Upper lobe of left lung (tissue), 6 donors: ENCODE measurements around the gene SULT1C4. TPM values are rescaled to one million over a fixed set of nuclear protein-coding genes. Genes with fewer than 3 reads are reported as not detected.

Source experiments
- ATAC-seq, 2 donors: fragments of 200-7000 bp; cut with Tn5 transposase; one replicate each; pipeline ENCODE4 v1.9.1; 2022; ENCODE audit warnings: mild to moderate bottlenecking in 2 of 2, moderate library complexity in 2 of 2; ENCODE audit not compliant: low FRiP score in 2 of 2
- DNase-seq, 2 donors: peaks; one replicate each; pipeline ENCODE4 v3.0.0-alpha.2; 2019 to 2020
- H3K27ac ChIP-seq, 4 donors: fragments of 200-600 bp; sonication (generic); one replicate each; pipeline ENCODE4 v1.5.1; 2016 to 2019
- H3K27me3 ChIP-seq, 4 donors: fragments of 200-600 bp; sonication (generic); one replicate each; pipeline ENCODE4 v1.5.1; 2017 to 2019
- H3K36me3 ChIP-seq, 4 donors: fragments of 200-600 bp; sonication (generic); one replicate each; pipeline ENCODE4 v1.5.1; 2016 to 2019
- H3K4me1 ChIP-seq, 4 donors: fragments of 200-600 bp; sonication (generic); one replicate each; pipeline ENCODE4 v1.5.1; 2018 to 2019
- H3K4me3 ChIP-seq, 4 donors: fragments of 200-600 bp; sonication (generic); one replicate each; pipeline ENCODE4 v1.5.1; 2017 to 2019; ENCODE audit warnings: mild to moderate bottlenecking in 2 of 4, moderate library complexity in 1 of 4
- H3K9me3 ChIP-seq, 4 donors: fragments of 200-600 bp; sonication (generic); one replicate each; pipeline ENCODE4 v1.5.1; 2018 to 2019
- EP300 ChIP-seq, 4 donors: sonication (generic); formaldehyde crosslinking; IDR thresholded peaks; one replicate each; pipeline ENCODE4 v1.5.1; 2017; ENCODE audit warnings: antibody characterized with exemption in 4 of 4, control low read depth in 2 of 4
- POLR2A ChIP-seq, 4 donors: fragments of 450-650 bp; IDR thresholded peaks; one replicate each; pipeline ENCODE4 v1.5.1; 2016 to 2017; ENCODE audit warnings: antibody characterized with exemption in 4 of 4, mild to moderate bottlenecking in 2 of 4
- POLR2AphosphoS5 ChIP-seq, 2 donors: sonication (generic); formaldehyde crosslinking; IDR thresholded peaks; one replicate each; pipeline ENCODE4 v1.5.1; 2017; ENCODE audit warnings: antibody characterized with exemption in 2 of 2
- WGBS, 2 donors: methylation state at CpG; one replicate each; pipeline ENCODE4 v1.1.5; 2017 to 2018; 5-methylcytosine and 5-hydroxymethylcytosine counted together
- total RNA-seq, 6 donors: library from RNA; depleted of rRNA in 4 of 6; stranded (reverse); fragments of >200 nt in 4 of 6; gene quantifications; one replicate each; pipeline versions ENCODE4 v1.1.0 to v1.2.1, GENCODE V29; 2016 to 2021
- TF ChIP-seq, protein P1 (sequence below), 6 experiments: fragments of 450-650 bp in 4 of 6; fragments of 200-600 bp in 2 of 6; sonication (generic) in 2 of 6; IDR thresholded peaks; one replicate each; pipeline ENCODE4 v1.5.1; 2016 to 2019; ENCODE audit warnings: antibody characterized with exemption in 6 of 6
- donor health status: DM: no; HTN: no; CAD: no; lungs with moderate emphysema.
- donor health status: DM: no; HTN: yes; CAD: no; lungs with severe emphysema.

The SULT1C4 gene
- 10 to 100 TPM in 2 of 6 donors, 1 to 10 TPM in 4; 4.3 to 15.4 (median 9.0) TPM for total RNA-seq

DNA sequence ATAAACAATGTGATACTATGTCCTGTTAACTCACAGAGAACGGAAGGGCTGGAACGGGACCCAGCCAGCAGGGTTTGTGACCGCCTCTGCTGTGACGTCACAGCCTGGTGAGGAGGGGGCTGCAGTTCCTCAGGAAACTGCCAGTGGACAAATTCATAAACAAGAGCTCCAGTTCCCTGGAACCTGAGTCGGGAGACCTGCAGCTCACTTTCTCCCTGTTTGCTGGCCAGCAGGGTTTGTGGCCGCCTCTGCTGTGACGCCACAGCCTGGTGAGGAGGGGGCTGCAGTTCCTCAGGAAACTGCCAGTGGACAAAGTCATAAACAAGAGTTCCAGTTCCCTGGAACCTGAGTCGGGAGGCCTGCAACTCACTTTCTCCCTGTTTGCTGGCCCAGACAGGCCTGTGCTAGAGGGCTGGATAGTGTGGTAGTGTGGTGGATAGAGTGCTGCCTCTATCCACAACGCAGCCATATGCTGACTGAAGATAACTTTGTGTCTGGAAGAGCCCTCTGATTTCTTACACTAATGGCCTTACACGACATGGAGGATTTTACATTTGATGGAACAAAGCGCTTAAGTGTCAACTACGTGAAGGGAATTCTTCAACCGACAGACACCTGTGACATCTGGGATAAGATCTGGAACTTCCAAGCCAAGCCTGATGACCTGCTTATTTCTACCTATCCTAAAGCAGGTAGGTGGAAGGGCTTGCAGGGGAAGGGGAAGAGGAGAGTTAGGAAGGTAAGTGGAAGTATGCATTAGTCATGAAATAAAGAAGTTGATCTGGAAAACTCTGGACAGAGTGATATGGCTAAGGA is at the start of gene SULT1C4:
TSS of gene SULT1C4 (plus strand) at position 140 of the 816 bp plus-strand sequence. CDS start at position 524, 384 bp downstream.
- DNase-seq (peak; percentile 23 to 60), ATAC-seq (peak; percentile 58 to 70)
- peaks cover 0 to 10% (median 5%) of the 10 kb centered on the region in 4 donors for H3K4me1 ChIP-seq
- peak within 1 kb of the TSS; percentile 34 to 49 (median 42) for H3K4me3 ChIP-seq
- no peaks in the 10 kb centered on the region for H3K9me3 ChIP-seq
- H3K36me3 ChIP-seq = peaks cover 0 to 7% (median 0%) of the 10 kb centered on the region in 4 donors
- 15 to 20% methylated on average over 11 to 13 of the region's 13 CpGs for WGBS, 2 donors
- H3K27ac ChIP-seq = peak within 1 kb of the TSS; percentile 77 to 93 (median 82)
- H3K27me3 ChIP-seq = no peaks in the 10 kb centered on the region
- TF ChIP-seq EP300 (IDR thresholded peaks at IDR 0.05) = no peak
- TF ChIP-seq POLR2A (IDR thresholded peaks at IDR 0.05) = peak in 2 of 4 donors; percentile 14 to 35
- peak in 1 of 2 donors; percentile 68 for TF ChIP-seq POLR2AphosphoS5 (IDR thresholded peaks at IDR 0.05)

DNA sequence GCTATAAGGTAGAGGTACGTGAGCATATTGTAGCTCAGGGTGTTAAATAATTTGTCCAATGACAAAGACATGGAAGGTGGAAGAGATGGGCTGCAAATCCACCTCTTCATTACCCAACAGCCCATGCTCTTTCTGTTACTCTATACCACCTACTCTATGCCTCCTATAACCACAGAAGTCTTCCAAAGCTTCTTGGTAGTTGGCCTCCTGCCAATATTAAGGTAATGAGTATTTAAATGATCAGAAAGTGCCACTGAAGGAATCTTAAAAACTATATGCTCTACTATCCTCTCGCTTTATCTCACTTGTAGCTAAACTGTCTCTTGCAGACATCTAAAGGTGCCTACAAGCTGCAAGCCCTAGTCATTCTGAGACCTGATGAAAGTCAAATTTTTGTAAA is 48.0 kb upstream of the SULT1C4 start:
- H3K36me3 ChIP-seq = no peaks in the 10 kb centered on the region
- WGBS, 2 donors = 92 to 98% methylated on average over 2 of the region's 2 CpGs
- no peak for DNase-seq

DNA sequence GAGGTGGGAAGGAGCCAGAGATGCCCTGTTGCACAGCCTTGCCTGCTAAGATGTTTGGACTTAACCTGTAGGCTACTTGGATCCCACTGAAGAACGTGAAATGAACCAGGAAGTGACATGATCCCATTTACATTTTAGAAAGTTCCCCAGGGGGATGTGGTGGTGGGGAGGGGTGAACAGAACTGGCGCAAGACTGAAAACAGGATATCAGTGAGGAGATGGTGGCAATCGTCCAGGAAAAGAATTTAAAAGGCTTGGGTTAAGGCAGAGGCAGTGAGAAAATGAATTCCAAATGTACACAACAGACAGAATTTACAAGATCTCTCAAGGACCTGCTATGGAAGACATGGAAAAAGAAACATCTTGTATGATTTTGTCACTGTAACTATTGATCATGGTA is 46.8 kb upstream of the SULT1C4 start:
- Histone ChIP-seq H3K27me3 (no peaks in the 10 kb centered on the region), H3K4me1 (no peaks in the 10 kb centered on the region), H3K27ac (no peak overlapping the region), H3K4me3 (no peak overlapping the region), H3K36me3 (no peaks in the 10 kb centered on the region), H3K9me3 (no peaks in the 10 kb centered on the region)
- DNase-seq (no peak), ATAC-seq (no peak)
- 11 to 20% methylated on average over 3 of the region's 3 CpGs for WGBS, 2 donors
- TF ChIP-seq POLR2A (IDR thresholded peaks at IDR 0.05) (no peak), EP300 (IDR thresholded peaks at IDR 0.05) (no peak), POLR2AphosphoS5 (IDR thresholded peaks at IDR 0.05) (no peak)
- TF ChIP-seq, protein P1, sequence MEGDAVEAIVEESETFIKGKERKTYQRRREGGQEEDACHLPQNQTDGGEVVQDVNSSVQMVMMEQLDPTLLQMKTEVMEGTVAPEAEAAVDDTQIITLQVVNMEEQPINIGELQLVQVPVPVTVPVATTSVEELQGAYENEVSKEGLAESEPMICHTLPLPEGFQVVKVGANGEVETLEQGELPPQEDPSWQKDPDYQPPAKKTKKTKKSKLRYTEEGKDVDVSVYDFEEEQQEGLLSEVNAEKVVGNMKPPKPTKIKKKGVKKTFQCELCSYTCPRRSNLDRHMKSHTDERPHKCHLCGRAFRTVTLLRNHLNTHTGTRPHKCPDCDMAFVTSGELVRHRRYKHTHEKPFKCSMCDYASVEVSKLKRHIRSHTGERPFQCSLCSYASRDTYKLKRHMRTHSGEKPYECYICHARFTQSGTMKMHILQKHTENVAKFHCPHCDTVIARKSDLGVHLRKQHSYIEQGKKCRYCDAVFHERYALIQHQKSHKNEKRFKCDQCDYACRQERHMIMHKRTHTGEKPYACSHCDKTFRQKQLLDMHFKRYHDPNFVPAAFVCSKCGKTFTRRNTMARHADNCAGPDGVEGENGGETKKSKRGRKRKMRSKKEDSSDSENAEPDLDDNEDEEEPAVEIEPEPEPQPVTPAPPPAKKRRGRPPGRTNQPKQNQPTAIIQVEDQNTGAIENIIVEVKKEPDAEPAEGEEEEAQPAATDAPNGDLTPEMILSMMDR (IDR thresholded peaks at IDR 0.05) = no peak

More for the DNA sequence above, 48.0 kb upstream of the SULT1C4 start:
- Histone ChIP-seq H3K27ac (no peak overlapping the region), H3K9me3 (no peaks in the 10 kb centered on the region), H3K4me3 (no peak overlapping the region), H3K4me1 (no peaks in the 10 kb centered on the region), H3K27me3 (no peaks in the 10 kb centered on the region)
- ATAC-seq = no peak
- TF ChIP-seq, protein P1 (IDR thresholded peaks at IDR 0.05) = no peak
- no peak for TF ChIP-seq EP300 (IDR thresholded peaks at IDR 0.05)
- no peak for TF ChIP-seq POLR2A (IDR thresholded peaks at IDR 0.05)
- TF ChIP-seq POLR2AphosphoS5 (IDR thresholded peaks at IDR 0.05) = no peak

DNA sequence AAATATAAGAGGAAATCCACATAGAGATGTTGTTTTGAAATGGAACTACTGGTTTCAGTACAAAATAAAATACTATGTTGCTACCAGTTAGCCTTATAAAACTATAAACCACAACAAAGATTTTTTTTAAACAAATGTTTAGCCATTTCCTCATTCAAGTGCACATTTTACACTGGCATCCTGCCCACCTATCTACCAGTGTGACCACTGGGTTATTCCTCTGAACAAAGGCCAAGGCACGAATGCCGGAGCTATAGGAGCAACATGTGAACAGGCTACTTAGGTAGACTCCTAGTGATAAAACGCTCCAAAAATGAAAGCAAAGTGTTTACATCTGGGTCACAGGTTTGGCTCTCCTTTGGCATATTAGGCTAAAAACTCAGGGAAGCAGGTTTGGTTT is 31.8 kb upstream of the SULT1C4 start:
- Histone ChIP-seq H3K4me1 (no peaks in the 10 kb centered on the region), H3K9me3 (no peaks in the 10 kb centered on the region), H3K27ac (no peak overlapping the region), H3K27me3 (no peaks in the 10 kb centered on the region), H3K4me3 (no peak overlapping the region), H3K36me3 (no peaks in the 10 kb centered on the region)
- ATAC-seq (no peak), DNase-seq (no peak)
- 47% methylated on average over 3 of the region's 3 CpGs for WGBS, 2 donors
- TF ChIP-seq POLR2A (IDR thresholded peaks at IDR 0.05) (no peak), EP300 (IDR thresholded peaks at IDR 0.05) (no peak), POLR2AphosphoS5 (IDR thresholded peaks at IDR 0.05) (no peak)
- TF ChIP-seq, protein P1 (IDR thresholded peaks at IDR 0.05) = no peak

DNA sequence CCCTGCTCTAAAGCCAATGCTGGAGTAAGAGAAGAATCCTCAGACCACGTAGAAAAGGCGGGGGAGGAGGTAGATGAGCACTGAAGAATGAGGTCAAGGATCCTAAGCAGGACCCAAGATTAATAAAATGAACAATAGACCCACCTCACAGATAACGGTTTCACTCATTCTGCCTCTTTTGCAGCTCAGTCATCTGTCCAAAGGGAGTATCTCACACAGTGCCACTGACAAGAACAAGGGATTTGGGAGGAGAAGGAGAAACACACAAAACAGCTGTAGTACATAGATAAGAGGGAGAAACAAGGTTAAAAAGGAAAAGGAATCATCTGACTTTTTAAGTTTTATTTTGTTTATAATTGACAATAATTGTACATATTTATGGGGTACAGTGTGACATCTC is 30.9 kb upstream of the SULT1C4 start:
- TF ChIP-seq, protein P1 (IDR thresholded peaks at IDR 0.05) = no peak
- TF ChIP-seq EP300 (IDR thresholded peaks at IDR 0.05) = no peak
- TF ChIP-seq POLR2A (IDR thresholded peaks at IDR 0.05) = no peak
- TF ChIP-seq POLR2AphosphoS5 (IDR thresholded peaks at IDR 0.05) = no peak
- H3K9me3 ChIP-seq = no peaks in the 10 kb centered on the region
- no peaks in the 10 kb centered on the region for H3K36me3 ChIP-seq
- no peaks in the 10 kb centered on the region for H3K27me3 ChIP-seq
- ATAC-seq (no peak), DNase-seq (no peak)
- H3K4me3 ChIP-seq = no peak overlapping the region
- WGBS, 2 donors = 81 to 83% methylated on average over 3 of the region's 3 CpGs
- H3K27ac ChIP-seq = no peak overlapping the region
- H3K4me1 ChIP-seq = no peaks in the 10 kb centered on the region
